Measurements from ENCODE around the gene USP28.

The USP28 gene

GRCh38 chr11:113876798-113877669, 1.7 kb upstream of the USP28 start:
- TF ChIP-seq CTCF (IDR thresholded peaks at IDR 0.05; ENCODE audit: insufficient read depth, missing control alignments), result no peak
- FAIRE-seq (no peak), DNase-seq (ENCODE audit: insufficient read length, low spot score) (no peak)

GRCh38 chr11:113876074-113876797, 864 bp upstream of the USP28 start:
- DNase-seq (ENCODE audit: insufficient read length, low spot score), result no peak
- no peak for TF ChIP-seq CTCF (IDR thresholded peaks at IDR 0.05; ENCODE audit: insufficient read depth, missing control alignments)
- FAIRE-seq, result no peak

- no peak for TF ChIP-seq CTCF (IDR thresholded peaks at IDR 0.05; ENCODE audit: insufficient read depth, missing control alignments)
- FAIRE-seq, result no peak
- DNase-seq (ENCODE audit: insufficient read length, low spot score), result no peak
Observed at GRCh38 chr11:113874581-113875233, 665 bp downstream of the USP28 start.

GRCh38 chr11:113874096-113874495, 1.3 kb downstream of the USP28 start:
- DNase-seq (ENCODE audit: insufficient read length, low spot score), result no peak
- no peak for FAIRE-seq
- no peak for TF ChIP-seq CTCF (IDR thresholded peaks at IDR 0.05; ENCODE audit: insufficient read depth, missing control alignments)

- no peak for FAIRE-seq
- DNase-seq (ENCODE audit: insufficient read length, low spot score), result no peak
- no peak for TF ChIP-seq CTCF (IDR thresholded peaks at IDR 0.05; ENCODE audit: insufficient read depth, missing control alignments)
Observed at GRCh38 chr11:113873236-113873626, 2.1 kb downstream of the USP28 start.

- FAIRE-seq (no peak), DNase-seq (ENCODE audit: insufficient read length, low spot score) (no peak)
- TF ChIP-seq CTCF (IDR thresholded peaks at IDR 0.05; ENCODE audit: insufficient read depth, missing control alignments), result no peak
Observed at GRCh38 chr11:113871336-113871735, 4.0 kb downstream of the USP28 start.
